ENCODE data around the gene CD9.
A peak's percentile ranks its signal among the peaks of the same experiment; 100 is the strongest.

Gene CD9

GRCh38 chr12:6277982-6278438 lies 77.8 kb downstream of the CD9 start:
- peak; percentile 54 for DNase-seq

GRCh38 chr12:6278439-6279255 lies 78.4 kb downstream of the CD9 start:
- DNase-seq, result peak; percentile 85

GRCh38 chr12:6279256-6279628 lies 79.0 kb downstream of the CD9 start:
- DNase-seq, result no peak

GRCh38 chr12:6279631-6280030 lies 79.4 kb downstream of the CD9 start:
- DNase-seq, result no peak

GRCh38 chr12:6280053-6280469 lies 79.9 kb downstream of the CD9 start:
- no peak for DNase-seq

GRCh38 chr12:6280672-6281071 lies 80.5 kb downstream of the CD9 start:
- DNase-seq, result no peak

GRCh38 chr12:6281081-6281809 lies 81.0 kb downstream of the CD9 start:
- DNase-seq, result no peak

- DNase-seq, result no peak
Observed at GRCh38 chr12:6282453-6282840, 82.2 kb downstream of the CD9 start.

GRCh38 chr12:6284273-6284672 lies 84.1 kb downstream of the CD9 start:
- no peak for DNase-seq

- peak; percentile 41 for DNase-seq
Observed at GRCh38 chr12:6285063-6285477, 84.9 kb downstream of the CD9 start.

GRCh38 chr12:6285532-6286306 lies 85.5 kb downstream of the CD9 start:
- DNase-seq, result no peak

Measured in stimulated activated CD4-positive, alpha-beta T cell treated with anti-CD3 and anti-CD28 coated beads, Interleukin-12 subunit alpha, Interleukin-12 subunit beta, amount 100 ng/mL, for 4 hours (primary cell).